D721Med (cell line): ENCODE data around the gene CD72.

Experiments used
- DNase-seq: peaks from one replicate; pipeline ENCODE4 v3.0.0; 2011; ENCODE audit warnings: low spot score; ENCODE audit not compliant: insufficient read length
- FAIRE-seq: peaks from 2 replicates; lab custom pipeline; 2011; peaks lifted over from hg19 to GRCh38; lab: Jason Lieb, UNC
- CTCF ChIP-seq: IDR thresholded peaks from 2 replicates; pipeline ENCODE4 v1.5.1; 2012; ENCODE audit warnings: mild to moderate bottlenecking, control low read depth; ENCODE audit not compliant: insufficient read depth; ENCODE audit errors: missing control alignments

The CD72 gene

GRCh38 chr9:35575478-35575877 is 42.7 kb downstream of the CD72 start:
- TF ChIP-seq CTCF, result no peak
- DNase-seq (no peak), FAIRE-seq (no peak)

GRCh38 chr9:35574578-35575122 is 43.6 kb downstream of the CD72 start:
- DNase-seq, result no peak
- TF ChIP-seq CTCF, result no peak
- FAIRE-seq, result no peak

- no peak for FAIRE-seq
- no peak for TF ChIP-seq CTCF
- DNase-seq, result no peak
Measured at GRCh38 chr9:35570709-35571504, 47.3 kb downstream of the CD72 start.

- FAIRE-seq, result no peak
Measured at GRCh38 chr9:35569206-35569605, 49.0 kb downstream of the CD72 start.

GRCh38 chr9:35568196-35568595 is 50.0 kb downstream of the CD72 start:
- DNase-seq, result no peak
- no peak for TF ChIP-seq CTCF
- FAIRE-seq, result no peak

More at GRCh38 chr9:35569206-35569605, 49.0 kb downstream of the CD72 start:
- TF ChIP-seq CTCF, result no peak
- DNase-seq, result no peak

GRCh38 chr9:35566417-35566816 is 51.8 kb downstream of the CD72 start:
- DNase-seq (no peak), FAIRE-seq (no peak)
- no peak for TF ChIP-seq CTCF

- DNase-seq, result no peak
- no peak for FAIRE-seq
- TF ChIP-seq CTCF, result no peak
Measured at GRCh38 chr9:35564658-35565061, 53.6 kb downstream of the CD72 start.
